SK-N-SH (cell line): Measurements from ENCODE around the gene DMD. TPM values are rescaled to one million over a fixed set of nuclear protein-coding genes. Genes with fewer than 3 reads are reported as not detected.

Experiments
- CTCF ChIA-PET: fragments of 300-600, 350-600 bp; formaldehyde crosslinking; extraction: SDS; loops from one replicate; lab custom pipeline; 2021; lab: Yijun Ruan, JAX
- POLR2A ChIA-PET: fragments of 350-600 bp; sonication (Branson Sonifier 250); formaldehyde crosslinking; extraction: SDS; loops from one replicate; lab custom pipeline; 2020; ENCODE audit warnings: antibody characterized with exemption, inconsistent platforms; lab: Yijun Ruan, JAX
- DNase-seq: peaks from one replicate; pipeline ENCODE4 v3.0.0; 2012
- H2AFZ ChIP-seq: fragments of 200-600 bp; sonication (generic); 2 replicates; pipeline ENCODE4 v1.8.1; 2016; ENCODE audit warnings: antibody characterized with exemption, mild to moderate bottlenecking, low read depth
- H3F3A ChIP-seq: fragments of 200-600 bp; sonication (generic); replicated peaks from 2 replicates; pipeline ENCODE3; 2016; ENCODE audit warnings: antibody characterized with exemption, mild to moderate bottlenecking; ENCODE audit not compliant: insufficient read depth
- H3K27ac ChIP-seq, 2 experiments: fragments of 200-500 bp in 1 of 2; fragments of 200-600 bp in 1 of 2; sonication (Bioruptor generic) in 1 of 2; sonication (generic), shearing (Covaris generic) in 1 of 2; 2 replicates each; pipeline versions ENCODE4 v1.5.1 to v1.6.1; 2014 to 2016; ENCODE audit warnings: low read depth in 2 of 2, inconsistent platforms in 1 of 2, low read length in 1 of 2, mild to moderate bottlenecking in 1 of 2, mixed read lengths in 1 of 2
- H3K27me3 ChIP-seq: fragments of 200-600 bp; sonication (generic), shearing (Covaris generic); 2 replicates; pipeline ENCODE4 v1.6.1; 2016; ENCODE audit warnings: mixed run types; ENCODE audit not compliant: insufficient read depth
- H3K36me3 ChIP-seq, 2 experiments: fragments of 200-500 bp in 1 of 2; fragments of 200-600 bp in 1 of 2; sonication (Bioruptor generic) in 1 of 2; sonication (generic) in 1 of 2; replicated peaks in 1 of 2; 2 replicates each; pipeline versions ENCODE3 to v1.5.1; 2014 to 2016; ENCODE audit warnings: low read length in 1 of 2, mild to moderate bottlenecking in 1 of 2; ENCODE audit not compliant: insufficient read depth in 2 of 2, control insufficient read depth in 1 of 2
- H3K4me1 ChIP-seq, 2 experiments: fragments of 200-500 bp in 1 of 2; fragments of 200-600 bp in 1 of 2; sonication (Bioruptor generic) in 1 of 2; sonication (generic), shearing (Covaris generic) in 1 of 2; 2 replicates each; pipeline versions ENCODE4 v1.5.1 to v1.6.1; 2014 to 2016; ENCODE audit warnings: low read depth in 1 of 2, low read length in 1 of 2, mixed run types in 1 of 2; ENCODE audit not compliant: insufficient read depth in 2 of 2, control insufficient read depth in 1 of 2
- H3K4me2 ChIP-seq: fragments of 200-600 bp; sonication (generic), shearing (Covaris generic); 2 replicates; pipeline ENCODE4 v1.6.1; 2017; ENCODE audit warnings: mixed run types
- H3K4me3 ChIP-seq, 2 experiments: fragments of 200-500 bp in 1 of 2; fragments of 200-600 bp in 1 of 2; sonication (Bioruptor generic) in 1 of 2; sonication (generic), shearing (Covaris generic) in 1 of 2; 2 replicates each; pipeline versions ENCODE4 v1.5.1 to v1.8.1; 2014 to 2016; ENCODE audit warnings: low read depth in 2 of 2, inconsistent platforms in 1 of 2, low read length in 1 of 2, mild to moderate bottlenecking in 1 of 2, mixed read lengths in 1 of 2, moderate library complexity in 1 of 2
- H3K79me2 ChIP-seq: fragments of 200-600 bp; sonication (generic); 2 replicates; pipeline ENCODE4 v1.8.1; 2017; ENCODE audit warnings: mild to moderate bottlenecking; ENCODE audit not compliant: insufficient read depth
- H3K9ac ChIP-seq: fragments of 200-600 bp; sonication (generic); 2 replicates; pipeline ENCODE4 v1.6.1; 2017; ENCODE audit warnings: mixed run types
- H3K9me2 ChIP-seq: fragments of 200-600 bp; sonication (generic); 2 replicates; pipeline ENCODE4 v1.6.1; 2017; ENCODE audit warnings: mixed run types
- H3K9me3 ChIP-seq: fragments of 200-600 bp; sonication (generic); 2 replicates; pipeline ENCODE4 v1.6.1; 2017; ENCODE audit warnings: mixed run types, mild to moderate bottlenecking, moderate library complexity
- H4K20me1 ChIP-seq: fragments of 200-600 bp; sonication (generic); 2 replicates; pipeline ENCODE4 v1.6.1; 2017; ENCODE audit warnings: mild to moderate bottlenecking, mixed run types; ENCODE audit not compliant: insufficient read depth
- CHD2 ChIP-seq: fragments of 150-350 bp; IDR thresholded peaks from 2 replicates; pipeline ENCODE4 v1.6.1; 2018; ENCODE audit warnings: low read length; ENCODE audit not compliant: partially characterized antibody
- ELF1 ChIP-seq: IDR thresholded peaks from 2 replicates; pipeline ENCODE4 v1.4.0; 2012
- EZH2phosphoT487 ChIP-seq: fragments of 200-600 bp; sonication (generic); IDR thresholded peaks from 2 replicates; pipeline ENCODE4 v1.6.1; 2017; ENCODE audit warnings: low read depth, mixed run types, mild to moderate bottlenecking, antibody characterized with exemption, moderate library complexity, borderline replicate concordance
- FOSL2 ChIP-seq: IDR thresholded peaks from 2 replicates; pipeline ENCODE4 v1.4.0; 2012; ENCODE audit warnings: low read depth, mild to moderate bottlenecking, moderate library complexity, borderline replicate concordance
- FOXM1 ChIP-seq: IDR thresholded peaks from 2 replicates; pipeline ENCODE4 v1.4.0; 2012; ENCODE audit warnings: low read depth, mild to moderate bottlenecking
- JUND ChIP-seq: IDR thresholded peaks from 2 replicates; pipeline ENCODE4 v1.4.0; 2012
- MEF2A ChIP-seq: IDR thresholded peaks from 2 replicates; pipeline ENCODE4 v1.4.0; 2012; ENCODE audit warnings: low read depth, borderline replicate concordance
- MXI1 ChIP-seq: IDR thresholded peaks from 2 replicates; pipeline ENCODE4 v1.6.1; 2012; ENCODE audit warnings: mild to moderate bottlenecking, low read depth, low read length, improper control_type of control experiment
- NFIC ChIP-seq: IDR thresholded peaks from 2 replicates; pipeline ENCODE4 v1.4.0; 2012; ENCODE audit warnings: borderline replicate concordance
- POLR2AphosphoS5 ChIP-seq: IDR thresholded peaks from 2 replicates; pipeline ENCODE4 v1.6.1; 2012; ENCODE audit warnings: low read depth, low read length
- RAD21 ChIP-seq: IDR thresholded peaks from 2 replicates; pipeline ENCODE4 v1.6.1; 2012; ENCODE audit warnings: mild to moderate bottlenecking, low read length
- RCOR1 ChIP-seq: fragments of 150-350 bp; IDR thresholded peaks from 2 replicates; pipeline ENCODE4 v1.6.1; 2017; ENCODE audit warnings: antibody characterized with exemption, low read length
- SMC3 ChIP-seq: IDR thresholded peaks from 2 replicates; pipeline ENCODE4 v1.6.1; 2012; ENCODE audit warnings: low read depth, low read length, improper control_type of control experiment
- TCF12 ChIP-seq: IDR thresholded peaks from 2 replicates; pipeline ENCODE4 v1.4.0; 2012
- TEAD4 ChIP-seq: IDR thresholded peaks from 2 replicates; pipeline ENCODE4 v1.4.0; 2012; ENCODE audit warnings: mild to moderate bottlenecking, borderline replicate concordance; ENCODE audit not compliant: insufficient read depth
- YY1 ChIP-seq: IDR thresholded peaks from 2 replicates; pipeline ENCODE4 v1.4.0; 2012; ENCODE audit warnings: low read depth, mild to moderate bottlenecking
- WGBS: methylation state at CpG from one replicate; pipeline ENCODE4 v1.1.6; 2017; ENCODE audit warnings: low lambda C conversion rate; 5-methylcytosine and 5-hydroxymethylcytosine counted together
- polyA plus RNA-seq, 3 experiments: library from polyadenylated mRNA; depleted of rRNA; stranded (reverse); fragments of >200 nt; gene quantifications; 2 replicates each; pipeline ENCODE4 v1.2.3, GENCODE V29; 2012
- TF ChIP-seq, protein P1 (sequence below): IDR thresholded peaks from 2 replicates; pipeline ENCODE4 v1.4.0; 2012; ENCODE audit warnings: low read depth, borderline replicate concordance
- TF ChIP-seq, protein P2 (sequence below): IDR thresholded peaks from 2 replicates; pipeline ENCODE4 v1.4.0; 2012; ENCODE audit warnings: low read depth
- TF ChIP-seq, protein P3 (sequence below): IDR thresholded peaks from 2 replicates; pipeline ENCODE4; 2012
- TF ChIP-seq, protein P4 (sequence below): fragments of 150-350 bp; IDR thresholded peaks from 2 replicates; pipeline ENCODE4 v1.6.1; 2016; ENCODE audit warnings: mild to moderate bottlenecking, low read depth, low read length

The DMD gene
- polyA plus RNA-seq, 1 of the 3 experiments (the other 2 are of a cell fraction), result 3.9 TPM

DNA sequence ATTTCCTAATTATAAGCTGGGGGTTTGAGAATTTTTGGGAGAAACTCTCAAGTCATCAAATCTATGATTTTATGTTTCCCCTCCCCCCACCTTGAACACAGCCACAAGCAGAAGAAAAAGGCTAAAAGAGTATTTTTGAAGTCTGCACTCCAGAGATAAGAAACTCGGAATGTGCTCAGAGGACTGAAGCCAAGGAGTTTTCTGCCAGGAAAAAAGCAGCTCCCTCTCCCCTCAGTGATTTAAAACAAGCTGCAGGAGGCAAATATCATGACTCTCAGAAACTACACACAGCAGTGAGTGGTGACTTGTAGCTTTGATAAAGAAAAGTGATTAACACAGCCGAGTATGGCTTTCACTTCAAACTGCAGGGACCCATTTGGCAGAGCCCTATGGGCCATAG lies 1339.3 kb downstream of the DMD start:
- Histone ChIP-seq H3K4me1 (no peaks in the 10 kb centered on the region), H4K20me1 (no peaks in the 10 kb centered on the region), H3K9ac (no peak overlapping the region), H2AFZ (no peak overlapping the region), H3K79me2 (no peaks in the 10 kb centered on the region), H3K4me3 (no peak overlapping the region), H3K9me2 (no peaks in the 10 kb centered on the region), H3K4me2 (no peak overlapping the region), H3K36me3 (no peaks in the 10 kb centered on the region), H3F3A (no peaks in the 10 kb centered on the region), H3K9me3 (no peaks in the 10 kb centered on the region), H3K27me3 (no peaks in the 10 kb centered on the region), H3K27ac (no peak overlapping the region)
- 10% methylated on average over 2 of the region's 2 CpGs for WGBS
- no peak for TF ChIP-seq TCF12
- TF ChIP-seq JUND, result no peak
- TF ChIP-seq, protein P1, sequence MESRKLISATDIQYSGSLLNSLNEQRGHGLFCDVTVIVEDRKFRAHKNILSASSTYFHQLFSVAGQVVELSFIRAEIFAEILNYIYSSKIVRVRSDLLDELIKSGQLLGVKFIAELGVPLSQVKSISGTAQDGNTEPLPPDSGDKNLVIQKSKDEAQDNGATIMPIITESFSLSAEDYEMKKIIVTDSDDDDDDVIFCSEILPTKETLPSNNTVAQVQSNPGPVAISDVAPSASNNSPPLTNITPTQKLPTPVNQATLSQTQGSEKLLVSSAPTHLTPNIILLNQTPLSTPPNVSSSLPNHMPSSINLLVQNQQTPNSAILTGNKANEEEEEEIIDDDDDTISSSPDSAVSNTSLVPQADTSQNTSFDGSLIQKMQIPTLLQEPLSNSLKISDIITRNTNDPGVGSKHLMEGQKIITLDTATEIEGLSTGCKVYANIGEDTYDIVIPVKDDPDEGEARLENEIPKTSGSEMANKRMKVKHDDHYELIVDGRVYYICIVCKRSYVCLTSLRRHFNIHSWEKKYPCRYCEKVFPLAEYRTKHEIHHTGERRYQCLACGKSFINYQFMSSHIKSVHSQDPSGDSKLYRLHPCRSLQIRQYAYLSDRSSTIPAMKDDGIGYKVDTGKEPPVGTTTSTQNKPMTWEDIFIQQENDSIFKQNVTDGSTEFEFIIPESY, result no peak
- TF ChIP-seq, protein P2, sequence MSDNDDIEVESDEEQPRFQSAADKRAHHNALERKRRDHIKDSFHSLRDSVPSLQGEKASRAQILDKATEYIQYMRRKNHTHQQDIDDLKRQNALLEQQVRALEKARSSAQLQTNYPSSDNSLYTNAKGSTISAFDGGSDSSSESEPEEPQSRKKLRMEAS, result no peak
- no peak for TF ChIP-seq TEAD4
- TF ChIP-seq MEF2A, result no peak
- TF ChIP-seq, protein P3, sequence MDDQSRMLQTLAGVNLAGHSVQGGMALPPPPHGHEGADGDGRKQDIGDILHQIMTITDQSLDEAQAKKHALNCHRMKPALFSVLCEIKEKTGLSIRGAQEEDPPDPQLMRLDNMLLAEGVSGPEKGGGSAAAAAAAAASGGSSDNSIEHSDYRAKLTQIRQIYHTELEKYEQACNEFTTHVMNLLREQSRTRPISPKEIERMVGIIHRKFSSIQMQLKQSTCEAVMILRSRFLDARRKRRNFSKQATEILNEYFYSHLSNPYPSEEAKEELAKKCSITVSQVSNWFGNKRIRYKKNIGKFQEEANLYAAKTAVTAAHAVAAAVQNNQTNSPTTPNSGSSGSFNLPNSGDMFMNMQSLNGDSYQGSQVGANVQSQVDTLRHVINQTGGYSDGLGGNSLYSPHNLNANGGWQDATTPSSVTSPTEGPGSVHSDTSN, result no peak
- TF ChIP-seq NFIC, result no peak
- no peak for TF ChIP-seq MXI1
- no peak for TF ChIP-seq POLR2AphosphoS5
- TF ChIP-seq RAD21, result no peak
- TF ChIP-seq FOXM1, result no peak
- TF ChIP-seq FOSL2, result no peak
- TF ChIP-seq YY1, result no peak
- TF ChIP-seq SMC3, result no peak
- TF ChIP-seq ELF1, result no peak
- no peak for TF ChIP-seq CHD2
- TF ChIP-seq EZH2phosphoT487, result no peak
- TF ChIP-seq, protein P4, sequence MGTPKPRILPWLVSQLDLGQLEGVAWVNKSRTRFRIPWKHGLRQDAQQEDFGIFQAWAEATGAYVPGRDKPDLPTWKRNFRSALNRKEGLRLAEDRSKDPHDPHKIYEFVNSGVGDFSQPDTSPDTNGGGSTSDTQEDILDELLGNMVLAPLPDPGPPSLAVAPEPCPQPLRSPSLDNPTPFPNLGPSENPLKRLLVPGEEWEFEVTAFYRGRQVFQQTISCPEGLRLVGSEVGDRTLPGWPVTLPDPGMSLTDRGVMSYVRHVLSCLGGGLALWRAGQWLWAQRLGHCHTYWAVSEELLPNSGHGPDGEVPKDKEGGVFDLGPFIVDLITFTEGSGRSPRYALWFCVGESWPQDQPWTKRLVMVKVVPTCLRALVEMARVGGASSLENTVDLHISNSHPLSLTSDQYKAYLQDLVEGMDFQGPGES, result no peak
- no peak for TF ChIP-seq RCOR1
- CTCF ChIA-PET, result no interaction called here
- POLR2A ChIA-PET, result no interaction called here
- DNase-seq, result no peak
